GM23338 (cell line): ENCODE measurements around the gene NIPAL1. TPM values are rescaled to one million over a fixed set of nuclear protein-coding genes. Genes with fewer than 3 reads are reported as not detected.

Experiments used
- ATAC-seq: fragments of 200-7000 bp; cut with Tn5 transposase; 3 replicates; pipeline ENCODE4 v1.9.1; 2020
- DNase-seq: peaks from one replicate; pipeline ENCODE4 v3.0.0-alpha.2; 2015; ENCODE audit warnings: low spot score
- H2AFZ ChIP-seq: fragments of 200-600 bp; sonication (generic); 2 replicates; pipeline ENCODE4 v1.8.0; 2016; ENCODE audit warnings: antibody characterized with exemption, mild to moderate bottlenecking, moderate library complexity
- H3F3A ChIP-seq: fragments of 200-600 bp; sonication (generic); replicated peaks from 2 replicates; pipeline ENCODE4 v1.8.0; 2017; ENCODE audit warnings: antibody characterized with exemption, mixed run types, low read depth
- H3K27ac ChIP-seq: fragments of 200-600 bp; sonication (generic); 2 replicates; pipeline ENCODE4 v1.6.1; 2016; ENCODE audit warnings: low read depth
- H3K27me3 ChIP-seq: fragments of 200-600 bp; sonication (generic); 2 replicates; pipeline ENCODE4 v1.8.0; 2016; ENCODE audit warnings: mild to moderate bottlenecking, mixed run types, moderate library complexity; ENCODE audit not compliant: insufficient read depth
- H3K36me3 ChIP-seq: fragments of 200-600 bp; sonication (generic); 2 replicates; pipeline ENCODE4 v1.8.0; 2016; ENCODE audit warnings: mild to moderate bottlenecking; ENCODE audit not compliant: insufficient read depth
- H3K4me1 ChIP-seq: fragments of 200-600 bp; sonication (generic); 2 replicates; pipeline ENCODE4 v1.8.0; 2016; ENCODE audit warnings: mild to moderate bottlenecking, moderate library complexity; ENCODE audit not compliant: insufficient read depth
- H3K4me2 ChIP-seq: fragments of 200-600 bp; sonication (generic); 2 replicates; pipeline ENCODE4 v1.7.1; 2017; ENCODE audit warnings: mixed run types
- H3K4me3 ChIP-seq: fragments of 200-600 bp; sonication (generic); 2 replicates; pipeline ENCODE4 v1.6.1; 2016; ENCODE audit warnings: mixed run types
- H3K79me2 ChIP-seq: fragments of 200-600 bp; sonication (generic); replicated peaks from 2 replicates; pipeline ENCODE4 v1.8.0; 2017; ENCODE audit warnings: mild to moderate bottlenecking; ENCODE audit not compliant: insufficient read depth
- H3K9me2 ChIP-seq: fragments of 200-600 bp; sonication (generic); 2 replicates; pipeline ENCODE4 v1.8.0; 2017; ENCODE audit not compliant: insufficient read depth
- H4K20me1 ChIP-seq: fragments of 200-600 bp; sonication (generic); replicated peaks from 2 replicates; pipeline ENCODE4 v1.8.0; 2017; ENCODE audit warnings: mild to moderate bottlenecking; ENCODE audit not compliant: insufficient read depth
- H3K27ac Mint-ChIP-seq: 2 replicates; pipeline ENCODE4 v1.8.0; 2020; ENCODE audit warnings: inconsistent platforms, mild to moderate bottlenecking, moderate library complexity, mixed read lengths
- H3K27me3 Mint-ChIP-seq: 3 replicates; pipeline ENCODE4 v1.8.0; 2022; ENCODE audit warnings: low read depth, mild to moderate bottlenecking, moderate library complexity, mixed read lengths, inconsistent platforms; ENCODE audit not compliant: insufficient read depth, poor library complexity
- H3K36me3 Mint-ChIP-seq: 3 replicates; pipeline ENCODE4 v1.8.0; 2021; ENCODE audit warnings: low read depth, mild to moderate bottlenecking, inconsistent platforms, moderate library complexity, mixed read lengths
- H3K4me1 Mint-ChIP-seq: 3 replicates; pipeline ENCODE4 v1.8.0; 2020; ENCODE audit warnings: mild to moderate bottlenecking, inconsistent platforms, mixed read lengths
- H3K4me3 Mint-ChIP-seq: 3 replicates; pipeline ENCODE4 v1.8.0; 2021; ENCODE audit warnings: moderate library complexity, mild to moderate bottlenecking, inconsistent platforms, mixed read lengths
- H3K9me3 Mint-ChIP-seq: 3 replicates; pipeline ENCODE4 v1.8.0; 2020; ENCODE audit warnings: moderate library complexity, mild to moderate bottlenecking, inconsistent platforms, mixed read lengths
- CREB1 ChIP-seq: fragments of 250-450 bp; sonication (Bioruptor Pico); IDR thresholded peaks from 2 replicates; pipeline ENCODE4 v1.5.0; 2020; ENCODE audit warnings: low read depth, mild to moderate bottlenecking, moderate library complexity
- CTCF ChIP-seq, 2 experiments: fragments of 200-600 bp in 1 of 2; sonication (generic) in 1 of 2; conservative IDR thresholded peaks; 2 replicates each; pipeline versions ENCODE4 v1.5.1 to v1.6.1; 2016 to 2017; ENCODE audit warnings: antibody characterized with exemption in 2 of 2, low read depth in 2 of 2, mild to moderate bottlenecking in 2 of 2, moderate library complexity in 1 of 2
- EZH2 ChIP-seq: fragments of 200-600 bp; sonication (generic); IDR thresholded peaks from one replicate; pipeline ENCODE4 v1.8.0; 2017; ENCODE audit warnings: antibody characterized with exemption, mild to moderate bottlenecking, low read depth; ENCODE audit not compliant: unreplicated experiment
- EZH2phosphoT487 ChIP-seq: fragments of 200-600 bp; sonication (generic); IDR thresholded peaks from one replicate; pipeline ENCODE4 v1.8.1; 2018; ENCODE audit warnings: antibody characterized with exemption; ENCODE audit not compliant: unreplicated experiment
- JUNB ChIP-seq: IDR thresholded peaks from one replicate; pipeline ENCODE4 v1.6.1; 2016; ENCODE audit warnings: antibody characterized with exemption; ENCODE audit not compliant: unreplicated experiment
- NANOG ChIP-seq: IDR thresholded peaks from 2 replicates; pipeline ENCODE4 v1.6.1; 2016; ENCODE audit warnings: antibody characterized with exemption, borderline replicate concordance
- POLR2AphosphoS5 ChIP-seq: IDR thresholded peaks from 2 replicates; pipeline ENCODE4 v1.6.1; 2016; ENCODE audit warnings: antibody characterized with exemption, low read depth
- REST ChIP-seq: IDR thresholded peaks from one replicate; pipeline ENCODE4 v1.6.1; 2018; ENCODE audit warnings: antibody characterized with exemption; ENCODE audit not compliant: unreplicated experiment
- STAT1 ChIP-seq: IDR thresholded peaks from one replicate; pipeline ENCODE4 v1.6.1; 2016; ENCODE audit warnings: antibody characterized with exemption; ENCODE audit not compliant: unreplicated experiment
- ZNF114 ChIP-seq: fragments of 250-450 bp; sonication (Bioruptor Pico); IDR thresholded peaks from 2 replicates; pipeline ENCODE4 v1.5.0; 2020; ENCODE audit warnings: mild to moderate bottlenecking, moderate library complexity
- ZNF331 ChIP-seq: fragments of 250-450 bp; sonication (Bioruptor Pico); IDR thresholded peaks from 2 replicates; pipeline ENCODE4 v1.5.0; 2020; ENCODE audit warnings: low read depth, mild to moderate bottlenecking, moderate library complexity
- ZNF462 ChIP-seq: fragments of 250-450 bp; sonication (Bioruptor Pico); IDR thresholded peaks from 2 replicates; pipeline ENCODE4 v1.5.0; 2020; ENCODE audit warnings: mild to moderate bottlenecking, moderate library complexity
- polyA plus RNA-seq: library from polyadenylated mRNA; unstranded; fragments of >200 nt; fragmentation: Nextera tagmentation; extraction: Ambion mirVana; gene quantifications from 2 replicates; pipeline ENCODE4 v1.2.1, GENCODE V29; 2016
- total RNA-seq: library from RNA; depleted of rRNA; stranded (reverse); fragments of >200 nt; shearing (Covaris generic); gene quantifications from 2 replicates; pipeline ENCODE4 v1.2.3, GENCODE V29; 2014
- TF ChIP-seq, protein P1 (sequence below): IDR thresholded peaks from 2 replicates; pipeline ENCODE4 v1.6.1; 2016; ENCODE audit warnings: antibody characterized with exemption

NIPAL1 gene
- total and polyA plus RNA-seq, 2 experiments from 2014 or later, result 5.3 to 8.2 TPM

- H3K4me3 ChIP-seq, result no peak overlapping the region
- Mint-ChIP-seq H3K4me1 (peaks cover 17% of the 10 kb centered on the region), H3K4me3 (no peak overlapping the region), H3K27me3 (peaks cover 2% of the 10 kb centered on the region), H3K9me3 (no peaks in the 10 kb centered on the region), H3K36me3 (no peaks in the 10 kb centered on the region; the same call in 2 of the 3 replicates), H3K27ac (no peak overlapping the region)
- no peaks in the 10 kb centered on the region for H3K9me2 ChIP-seq
- 0 out of 2 replicates have a peak, but pooled peaks cover 5% of the 10 kb centered on the region for H3F3A ChIP-seq
- DNase-seq (no peak), ATAC-seq (no peak)
- no peak overlapping the region for H3K27ac ChIP-seq
- peaks cover 13% of the 10 kb centered on the region; the same call in 1 of the 2 replicates for H3K4me1 ChIP-seq
- no peaks in the 10 kb centered on the region for H3K79me2 ChIP-seq
- no peaks in the 10 kb centered on the region for H3K36me3 ChIP-seq
- no peak overlapping the region for H2AFZ ChIP-seq
- H3K27me3 ChIP-seq, result no peaks in the 10 kb centered on the region
- no peaks in the 10 kb centered on the region for H4K20me1 ChIP-seq
- TF ChIP-seq, protein P1, sequence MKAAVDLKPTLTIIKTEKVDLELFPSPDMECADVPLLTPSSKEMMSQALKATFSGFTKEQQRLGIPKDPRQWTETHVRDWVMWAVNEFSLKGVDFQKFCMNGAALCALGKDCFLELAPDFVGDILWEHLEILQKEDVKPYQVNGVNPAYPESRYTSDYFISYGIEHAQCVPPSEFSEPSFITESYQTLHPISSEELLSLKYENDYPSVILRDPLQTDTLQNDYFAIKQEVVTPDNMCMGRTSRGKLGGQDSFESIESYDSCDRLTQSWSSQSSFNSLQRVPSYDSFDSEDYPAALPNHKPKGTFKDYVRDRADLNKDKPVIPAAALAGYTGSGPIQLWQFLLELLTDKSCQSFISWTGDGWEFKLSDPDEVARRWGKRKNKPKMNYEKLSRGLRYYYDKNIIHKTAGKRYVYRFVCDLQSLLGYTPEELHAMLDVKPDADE, result no peak
- no peak for TF ChIP-seq JUNB
- no peak for TF ChIP-seq CTCF (conservative IDR thresholded peaks at IDR 0.05; ENCODE audit: low read depth in 2 of 2)
- no peak for TF ChIP-seq EZH2phosphoT487
- TF ChIP-seq NANOG, result no peak
- TF ChIP-seq POLR2AphosphoS5, result no peak
- no peak for TF ChIP-seq REST
- no peak for TF ChIP-seq STAT1
- no peak for TF ChIP-seq CREB1 (CRISPR knock-in tag)
- TF ChIP-seq EZH2, result no peak
- no peak for TF ChIP-seq ZNF114 (CRISPR knock-in tag)
- no peak for TF ChIP-seq ZNF462 (CRISPR knock-in tag)
- no peak for TF ChIP-seq ZNF331
- H3K4me2 ChIP-seq, result no peak overlapping the region
Measured at GRCh38 chr4:48038666-48039065, 22.1 kb downstream of the NIPAL1 start.
